IMR-90 (cell line): ENCODE results near the gene ATG101. TPM values are rescaled to one million over a fixed set of nuclear protein-coding genes. Genes with fewer than 3 reads are reported as not detected.
A peak's percentile ranks its signal among the peaks of the same experiment; 100 is the strongest.

Experiments
- ATAC-seq: fragments of 200-7000 bp; cut with Tn5 transposase; 2 replicates; pipeline ENCODE4 v1.9.1; 2020; ENCODE audit warnings: low read depth, mild to moderate bottlenecking, moderate library complexity
- BruUV-seq: library from RNA; stranded (reverse); fragments of 400-500 nt; replicated peaks from 2 replicates; lab custom pipeline; 2021; lab: Mats Ljungman, UMichigan
- CTCF ChIA-PET: fragments of 300-600 bp; formaldehyde crosslinking; extraction: SDS; loops from one replicate; lab custom pipeline; 2021; ENCODE audit warnings: antibody characterized with exemption; lab: Yijun Ruan, JAX
- POLR2A ChIA-PET: fragments of 300-600 bp; sonication (Branson Sonifier 250); formaldehyde crosslinking; loops from one replicate; lab custom pipeline; 2022; ENCODE audit warnings: antibody characterized with exemption; ENCODE audit not compliant: unreplicated experiment; lab: Charles Lee
- DNase-seq: peaks from one replicate; pipeline ENCODE4 v3.0.0; 2013
- H2AFZ ChIP-seq: replicated peaks from 2 replicates; pipeline ENCODE3; 2013; ENCODE audit warnings: low read length, mild to moderate bottlenecking; ENCODE audit not compliant: poor library complexity
- H2AK5ac ChIP-seq: 2 replicates; pipeline ENCODE4 v1.6.1; 2013; ENCODE audit warnings: low read depth, low read length, inconsistent platforms
- H2AK9ac ChIP-seq: replicated peaks from 2 replicates; pipeline ENCODE3; 2013; ENCODE audit warnings: mild to moderate bottlenecking, low read depth, low read length, moderate library complexity; ENCODE audit not compliant: poor library complexity
- H2BK120ac ChIP-seq: 2 replicates; pipeline ENCODE4 v1.6.1; 2013; ENCODE audit warnings: low read depth, low read length, inconsistent platforms
- H2BK15ac ChIP-seq: 3 replicates; pipeline ENCODE4 v1.6.1; 2013; ENCODE audit warnings: low read depth, low read length, inconsistent platforms
- H2BK20ac ChIP-seq: 2 replicates; pipeline ENCODE4 v1.6.1; 2013; ENCODE audit warnings: low read depth, mild to moderate bottlenecking, inconsistent platforms, low read length, moderate library complexity
- H2BK5ac ChIP-seq: 2 replicates; pipeline ENCODE4 v1.6.1; 2013; ENCODE audit warnings: mild to moderate bottlenecking, low read depth, low read length, inconsistent platforms; ENCODE audit not compliant: poor library complexity, severe bottlenecking
- H3K14ac ChIP-seq: replicated peaks from 2 replicates; pipeline ENCODE4 v1.6.1; 2013; ENCODE audit warnings: low read depth, low read length, inconsistent platforms
- H3K18ac ChIP-seq: 2 replicates; pipeline ENCODE4 v1.6.1; 2013; ENCODE audit warnings: low read depth, low read length, control low read depth
- H3K23ac ChIP-seq: 2 replicates; pipeline ENCODE4 v1.6.1; 2013; ENCODE audit warnings: low read depth, low read length, inconsistent platforms
- H3K27ac ChIP-seq: 2 replicates; pipeline ENCODE4 v1.5.1; 2013; ENCODE audit warnings: mild to moderate bottlenecking, control low read depth, low read length; ENCODE audit not compliant: insufficient read depth
- H3K27me3 ChIP-seq: 2 replicates; pipeline ENCODE4 v1.6.1; 2013; ENCODE audit warnings: low read length; ENCODE audit not compliant: control insufficient read depth, insufficient read depth
- H3K36me3 ChIP-seq: 2 replicates; pipeline ENCODE4 v1.6.1; 2013; ENCODE audit warnings: low read length, mixed read lengths; ENCODE audit not compliant: control insufficient read depth, insufficient read depth
- H3K4ac ChIP-seq: 2 replicates; pipeline ENCODE4 v1.6.1; 2013; ENCODE audit warnings: low read depth, low read length, inconsistent platforms
- H3K4me1 ChIP-seq: 2 replicates; pipeline ENCODE4 v1.6.1; 2013; ENCODE audit warnings: low read length, mixed read lengths; ENCODE audit not compliant: control insufficient read depth, insufficient read depth
- H3K4me2 ChIP-seq: 2 replicates; pipeline ENCODE4 v1.6.1; 2013; ENCODE audit warnings: low read depth, mild to moderate bottlenecking, control low read depth, low read length, moderate library complexity
- H3K4me3 ChIP-seq: 2 replicates; pipeline ENCODE4 v1.5.1; 2013; ENCODE audit warnings: low read depth, mild to moderate bottlenecking, control low read depth, low read length, moderate library complexity; ENCODE audit not compliant: insufficient read depth
- H3K56ac ChIP-seq: 2 replicates; pipeline ENCODE4 v1.6.1; 2013; ENCODE audit warnings: low read length, inconsistent platforms; ENCODE audit not compliant: insufficient read depth; ENCODE audit errors: extremely low read depth
- H3K79me1 ChIP-seq, 2 experiments: 2 replicates each; pipeline ENCODE4 v1.6.1; 2013; ENCODE audit warnings: low read length in 2 of 2, inconsistent platforms in 1 of 2, low read depth in 1 of 2
- H3K9ac ChIP-seq: 2 replicates; pipeline ENCODE4 v1.6.1; 2013; ENCODE audit warnings: low read depth, low read length, control low read depth
- H3K9me1 ChIP-seq: 2 replicates; pipeline ENCODE4 v1.6.1; 2013; ENCODE audit warnings: low read length, inconsistent platforms; ENCODE audit not compliant: insufficient read depth
- H3K9me3 ChIP-seq: 2 replicates; pipeline ENCODE4 v1.6.1; 2013; ENCODE audit warnings: low read length; ENCODE audit not compliant: control insufficient read depth, insufficient read depth
- H4K20me1 ChIP-seq: 2 replicates; pipeline ENCODE4 v1.6.1; 2013; ENCODE audit warnings: low read length, inconsistent platforms; ENCODE audit not compliant: insufficient read depth
- H4K5ac ChIP-seq: 2 replicates; pipeline ENCODE4 v1.6.1; 2013; ENCODE audit warnings: mild to moderate bottlenecking, low read depth, low read length, control low read depth
- H4K8ac ChIP-seq, 2 experiments: 2 replicates each; pipeline ENCODE4 v1.6.1; 2013; ENCODE audit warnings: low read depth in 2 of 2, low read length in 2 of 2, control low read depth in 1 of 2, inconsistent platforms in 1 of 2
- H4K91ac ChIP-seq: 2 replicates; pipeline ENCODE4 v1.6.1; 2013; ENCODE audit warnings: low read depth, low read length, inconsistent platforms; ENCODE audit not compliant: insufficient read depth
- BHLHE40 ChIP-seq: fragments of 150-350 bp; IDR thresholded peaks from 2 replicates; pipeline ENCODE4 v1.6.1; 2016; ENCODE audit warnings: mild to moderate bottlenecking, low read depth, low read length
- MAZ ChIP-seq: IDR thresholded peaks from 2 replicates; pipeline ENCODE4 v1.6.1; 2012; ENCODE audit warnings: low read depth, mild to moderate bottlenecking, low read length, improper control_type of control experiment, moderate library complexity, borderline replicate concordance
- POLR2A ChIP-seq: IDR thresholded peaks from 2 replicates; pipeline ENCODE4 v1.6.1; 2012; ENCODE audit warnings: mild to moderate bottlenecking, low read depth, low read length
- RAD21 ChIP-seq: IDR thresholded peaks from 2 replicates; pipeline ENCODE4 v1.6.1; 2012; ENCODE audit warnings: low read length, improper control_type of control experiment
- SMC3 ChIP-seq: fragments of 150-350 bp; IDR thresholded peaks from 2 replicates; pipeline ENCODE4 v1.6.1; 2016; ENCODE audit warnings: low read depth, mild to moderate bottlenecking, antibody characterized with exemption, low read length, moderate library complexity
- WGBS, 2 experiments: methylation state at CpG; one replicate each; pipeline versions ENCODE4 v1.1.5 to v1.1.7; 2013; ENCODE audit warnings: missing lambda C conversion rate in 2 of 2; ENCODE audit not compliant: insufficient read length in 1 of 2; ENCODE audit errors: extremely low coverage in 2 of 2; 5-methylcytosine and 5-hydroxymethylcytosine counted together
- dilution Hi-C: fragments of 300-500 bp; cut with HindIII; formaldehyde crosslinking; loops from one replicate; pipeline ENCODE4 v1.14.3; 2018; ENCODE audit warnings: low sequenced_read_pairs; ENCODE audit not compliant: unreplicated experiment
- in situ Hi-C: fragments of 300-500 bp; cut with MboI; formaldehyde crosslinking; loops from 3 replicates; pipeline ENCODE4 v1.14.3; 2019; ENCODE audit warnings: low sequenced_read_pairs, inconsistent platforms, mixed read lengths
- intact Hi-C: fragments of 100-400 bp; cut with micrococcal nuclease; formaldehyde crosslinking; loops from 2 replicates; pipeline ENCODE4 v1.10.0; 2022
- polyA plus RNA-seq, 3 experiments: library from polyadenylated mRNA; depleted of rRNA; stranded (reverse); fragments of >200 nt; gene quantifications; 2 replicates each; pipeline ENCODE4 v1.2.3, GENCODE V29; 2012; ENCODE audit warnings: low replicate concordance in 1 of 3
- total RNA-seq: library from RNA; depleted of rRNA; stranded (reverse); fragments of >200 nt; gene quantifications from 2 replicates; pipeline ENCODE4 v1.2.3, GENCODE V29; 2012
- TF ChIP-seq, protein P1 (sequence below): conservative IDR thresholded peaks from 2 replicates; pipeline ENCODE4 v1.5.1; 2012; ENCODE audit warnings: mild to moderate bottlenecking, low read depth, low read length, improper control_type of control experiment

Gene ATG101
- total and polyA plus RNA-seq, 2 of the 4 experiments (the other 2 are of a cell fraction), result 93.9 to 167 TPM

DNA sequence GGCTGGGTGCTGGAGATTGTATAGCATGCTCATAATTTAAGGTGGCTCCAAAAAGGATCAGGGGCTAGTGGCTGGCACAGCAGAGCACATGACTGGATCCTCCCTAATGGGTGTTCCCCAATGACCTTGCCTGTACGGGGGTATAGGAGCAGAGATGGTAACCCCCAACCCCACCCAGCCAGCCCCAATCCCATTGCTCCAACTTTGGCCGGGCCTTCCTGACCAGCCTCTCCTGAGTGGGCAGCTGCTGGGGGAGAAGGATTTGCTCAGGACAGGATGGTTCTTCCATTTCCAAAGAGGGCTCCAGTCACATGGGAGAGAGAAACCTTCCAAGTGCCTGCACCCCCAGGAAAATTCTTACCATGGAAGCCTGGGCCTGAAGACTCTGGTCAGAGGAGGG lies 33.9 kb upstream of the ATG101 start:
- Histone ChIP-seq H3K4me2 (no peak overlapping the region), H3K79me1 (peaks cover 13 to 44% of the 10 kb centered on the region in 2 experiments; a peak in 3 of 4 replicates), H4K91ac (no peak overlapping the region), H3K23ac (no peak overlapping the region; the same call in 1 of the 2 replicates), H4K20me1 (peaks cover 26% of the 10 kb centered on the region), H3K36me3 (no peaks in the 10 kb centered on the region), H3K27ac (no peak overlapping the region), H3K4ac (no peak overlapping the region), H3K4me3 (no peak overlapping the region), H4K5ac (no peak overlapping the region), H2BK15ac (no peak overlapping the region), H3K4me1 (peaks cover 8% of the 10 kb centered on the region), H2AFZ (no peak overlapping the region), H3K9ac (no peak overlapping the region), H2AK9ac (no peak overlapping the region), H3K14ac (no peak overlapping the region), H3K56ac (no peak overlapping the region), H2AK5ac (peak overlapping the region; percentile 36; the same call in 1 of the 2 replicates), H3K27me3 (no peaks in the 10 kb centered on the region), H3K9me3 (no peaks in the 10 kb centered on the region), H4K8ac (no peak overlapping the region), H2BK5ac (no peak overlapping the region), H2BK120ac (no peak overlapping the region), H3K9me1 (peaks cover 22% of the 10 kb centered on the region), H2BK20ac (no peak overlapping the region), H3K18ac (no peak overlapping the region)
- ChIA-PET POLR2A (no interaction called here), CTCF (interaction anchor here (1.8 kb wide), 1 partner anchor 10 kb away, joined by 7 read pairs; no protein-coding TSS in a partner anchor)
- intact Hi-C loops, result no loop called here
- TF ChIP-seq RAD21, result no peak
- TF ChIP-seq, protein P1, sequence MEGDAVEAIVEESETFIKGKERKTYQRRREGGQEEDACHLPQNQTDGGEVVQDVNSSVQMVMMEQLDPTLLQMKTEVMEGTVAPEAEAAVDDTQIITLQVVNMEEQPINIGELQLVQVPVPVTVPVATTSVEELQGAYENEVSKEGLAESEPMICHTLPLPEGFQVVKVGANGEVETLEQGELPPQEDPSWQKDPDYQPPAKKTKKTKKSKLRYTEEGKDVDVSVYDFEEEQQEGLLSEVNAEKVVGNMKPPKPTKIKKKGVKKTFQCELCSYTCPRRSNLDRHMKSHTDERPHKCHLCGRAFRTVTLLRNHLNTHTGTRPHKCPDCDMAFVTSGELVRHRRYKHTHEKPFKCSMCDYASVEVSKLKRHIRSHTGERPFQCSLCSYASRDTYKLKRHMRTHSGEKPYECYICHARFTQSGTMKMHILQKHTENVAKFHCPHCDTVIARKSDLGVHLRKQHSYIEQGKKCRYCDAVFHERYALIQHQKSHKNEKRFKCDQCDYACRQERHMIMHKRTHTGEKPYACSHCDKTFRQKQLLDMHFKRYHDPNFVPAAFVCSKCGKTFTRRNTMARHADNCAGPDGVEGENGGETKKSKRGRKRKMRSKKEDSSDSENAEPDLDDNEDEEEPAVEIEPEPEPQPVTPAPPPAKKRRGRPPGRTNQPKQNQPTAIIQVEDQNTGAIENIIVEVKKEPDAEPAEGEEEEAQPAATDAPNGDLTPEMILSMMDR, result no peak
- no peak for TF ChIP-seq BHLHE40
- no peak for TF ChIP-seq MAZ
- peak; percentile 60; the same call in 1 of the 2 replicates for TF ChIP-seq POLR2A
- no peak for TF ChIP-seq SMC3
- no CpG with 5 or more reads among the region's 2 CpGs for WGBS, 2 experiments
- no peak for DNase-seq
- ATAC-seq, result no peak
- dilution Hi-C loops, result no loop called here
- no TSS peak for BruUV-seq
- in situ Hi-C loops, result no loop called here
